PC-3 (cell line): ENCODE data around the gene TMCC3. TPM values are rescaled to one million over a fixed set of nuclear protein-coding genes. Genes with fewer than 3 reads are reported as not detected.
A peak's percentile ranks its signal among the peaks of the same experiment; 100 is the strongest.

Experiments used
- ATAC-seq: fragments of 200-7000 bp; cut with Tn5 transposase; 2 replicates; pipeline ENCODE4 v1.9.1; 2020; ENCODE audit warnings: mild to moderate bottlenecking, moderate library complexity
- BruUV-seq: library from RNA; stranded (reverse); fragments of 400-500 nt; replicated peaks from 2 replicates; lab custom pipeline; 2021; lab: Mats Ljungman, UMichigan
- CTCF ChIA-PET: fragments of 300-600 bp; sonication (Branson Sonifier 250); formaldehyde crosslinking; loops from one replicate; lab custom pipeline; 2022; ENCODE audit warnings: antibody characterized with exemption; lab: Charles Lee
- POLR2A ChIA-PET: fragments of 300-600 bp; sonication (Branson Sonifier 250); formaldehyde crosslinking; loops from one replicate; lab custom pipeline; 2022; ENCODE audit warnings: antibody characterized with exemption; ENCODE audit not compliant: unreplicated experiment; lab: Charles Lee
- DNase-seq: peaks from one replicate; pipeline ENCODE4 v3.0.0-alpha.2; 2015
- H2AFZ ChIP-seq: fragments of 300-600 bp; sonication (generic); 2 replicates; pipeline ENCODE4 v1.6.0; 2016; ENCODE audit warnings: antibody characterized with exemption, low read length
- H3F3A ChIP-seq: fragments of 300-600 bp; sonication (generic); one replicate; pipeline ENCODE4 v1.6.0; 2017; ENCODE audit warnings: antibody characterized with exemption, low read length, control low read depth, mild to moderate bottlenecking; ENCODE audit not compliant: unreplicated experiment
- H3K27ac ChIP-seq: fragments of 300-600 bp; sonication (generic); 2 replicates; pipeline ENCODE4 v1.5.1; 2016; ENCODE audit warnings: mild to moderate bottlenecking, low read length
- H3K27me3 ChIP-seq: fragments of 300-600 bp; sonication (generic); 2 replicates; pipeline ENCODE4 v1.6.1; 2016; ENCODE audit warnings: low read length, mixed read lengths
- H3K36me3 ChIP-seq: fragments of 300-600 bp; sonication (generic); 2 replicates; pipeline ENCODE4 v1.6.1; 2016; ENCODE audit warnings: low read depth, mixed run types, low read length, mixed read lengths
- H3K4me1 ChIP-seq: fragments of 300-600 bp; sonication (generic); 2 replicates; pipeline ENCODE4 v1.5.1; 2016; ENCODE audit warnings: low read length; ENCODE audit not compliant: insufficient read depth
- H3K4me2 ChIP-seq: fragments of 300-600 bp; sonication (generic); 2 replicates; pipeline ENCODE4 v1.6.0; 2016; ENCODE audit warnings: low read length
- H3K4me3 ChIP-seq: fragments of 300-600 bp; sonication (generic); 2 replicates; pipeline ENCODE4 v1.5.1; 2016; ENCODE audit warnings: mild to moderate bottlenecking, low read length, mixed read lengths
- H3K79me2 ChIP-seq: fragments of 300-600 bp; sonication (generic); 2 replicates; pipeline ENCODE4 v1.6.1; 2017; ENCODE audit warnings: low read length, mixed read lengths
- H3K9ac ChIP-seq: fragments of 300-600 bp; sonication (generic); 2 replicates; pipeline ENCODE4 v1.6.0; 2016; ENCODE audit warnings: mild to moderate bottlenecking, low read length
- H3K9me2 ChIP-seq: fragments of 300-600 bp; sonication (generic); replicated peaks from 2 replicates; pipeline ENCODE4 v1.6.1; 2016; ENCODE audit warnings: mixed run types, low read length, mixed read lengths
- H3K9me3 ChIP-seq: fragments of 300-600 bp; sonication (generic); 2 replicates; pipeline ENCODE4 v1.6.1; 2016; ENCODE audit warnings: low read length, mixed read lengths
- H4K20me1 ChIP-seq: fragments of 300-600 bp; sonication (generic); 2 replicates; pipeline ENCODE4 v1.6.1; 2016; ENCODE audit warnings: low read length, mixed read lengths
- EZH2 ChIP-seq: fragments of 300-600 bp; sonication (generic); IDR thresholded peaks from one replicate; pipeline ENCODE4 v1.6.1; 2017; ENCODE audit warnings: antibody characterized with exemption, mild to moderate bottlenecking, low read length; ENCODE audit not compliant: unreplicated experiment
- EZH2phosphoT487 ChIP-seq: fragments of 300-600 bp; sonication (generic); IDR thresholded peaks from 2 replicates; pipeline ENCODE4 v1.6.1; 2018; ENCODE audit warnings: mild to moderate bottlenecking, antibody characterized with exemption, low read length, borderline replicate concordance
- intact Hi-C: fragments of 100-400 bp; cut with micrococcal nuclease; formaldehyde crosslinking; loops from 2 replicates; pipeline ENCODE4 v1.9.0; 2023
- total RNA-seq: library from RNA; depleted of rRNA; stranded (reverse); fragments of >200 nt; gene quantifications from 2 replicates; pipeline ENCODE4 v1.2.3, GENCODE V29; 2014
- TF ChIP-seq, protein P1 (sequence below): fragments of 300-600 bp; sonication (generic); conservative IDR thresholded peaks from 2 replicates; pipeline ENCODE4 v1.5.1; 2017; ENCODE audit warnings: antibody characterized with exemption, low read depth, mild to moderate bottlenecking, low read length

TMCC3 gene
- total RNA-seq, 1 experiment from 2014 or later = 6.5 TPM

DNA sequence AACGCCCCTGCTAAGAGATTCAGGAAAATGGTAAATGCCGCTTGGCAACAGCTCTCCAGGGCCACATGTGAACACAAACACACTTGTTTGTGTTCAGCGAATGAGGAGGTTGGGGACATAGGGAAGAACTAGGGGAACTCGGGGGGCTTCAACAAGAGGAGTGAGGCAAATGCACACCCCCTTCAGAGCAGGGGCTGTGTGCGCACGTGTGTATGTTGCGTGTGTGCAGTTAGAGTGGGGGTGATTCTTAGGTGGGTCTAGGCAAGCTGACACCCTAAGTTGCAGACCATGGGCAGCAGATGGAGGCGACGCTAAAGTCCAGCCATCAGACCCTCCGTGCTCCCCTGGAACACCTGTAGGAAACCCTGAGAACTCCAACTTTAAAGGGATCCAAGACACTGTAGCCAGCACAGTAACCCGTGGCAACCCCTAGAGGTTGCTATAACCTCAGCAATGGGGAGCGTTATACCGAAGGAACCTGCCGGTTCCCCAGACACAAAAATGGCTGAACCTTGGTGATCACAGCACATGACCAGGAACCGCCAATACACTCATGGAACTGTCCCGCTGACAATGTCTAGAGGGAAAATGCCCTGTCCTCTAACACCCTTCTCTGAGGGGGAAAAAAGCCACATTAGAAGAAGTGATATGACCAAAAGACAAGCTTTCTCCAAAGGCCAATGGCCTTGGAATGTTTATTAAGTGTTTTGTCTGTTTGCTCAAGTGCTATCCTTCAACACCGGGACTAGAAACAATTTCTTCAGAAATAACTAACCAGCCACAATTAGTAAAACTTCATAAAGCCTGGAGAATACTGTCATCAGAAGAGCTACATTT lies 104.2 kb downstream of the TMCC3 start:
- Histone ChIP-seq H3K4me3 (no peak overlapping the region), H3K9ac (no peak overlapping the region), H3K27ac (no peak overlapping the region), H3K9me2 (no peaks in the 10 kb centered on the region), H3K9me3 (no peaks in the 10 kb centered on the region), H3K79me2 (no peaks in the 10 kb centered on the region), H4K20me1 (no peaks in the 10 kb centered on the region), H2AFZ (peak overlapping the region; percentile 8; the same call in 1 of the 2 replicates), H3K27me3 (no peaks in the 10 kb centered on the region), H3F3A (no peaks in the 10 kb centered on the region), H3K4me2 (no peak overlapping the region), H3K36me3 (no peaks in the 10 kb centered on the region), H3K4me1 (no peaks in the 10 kb centered on the region)
- TF ChIP-seq, protein P1, sequence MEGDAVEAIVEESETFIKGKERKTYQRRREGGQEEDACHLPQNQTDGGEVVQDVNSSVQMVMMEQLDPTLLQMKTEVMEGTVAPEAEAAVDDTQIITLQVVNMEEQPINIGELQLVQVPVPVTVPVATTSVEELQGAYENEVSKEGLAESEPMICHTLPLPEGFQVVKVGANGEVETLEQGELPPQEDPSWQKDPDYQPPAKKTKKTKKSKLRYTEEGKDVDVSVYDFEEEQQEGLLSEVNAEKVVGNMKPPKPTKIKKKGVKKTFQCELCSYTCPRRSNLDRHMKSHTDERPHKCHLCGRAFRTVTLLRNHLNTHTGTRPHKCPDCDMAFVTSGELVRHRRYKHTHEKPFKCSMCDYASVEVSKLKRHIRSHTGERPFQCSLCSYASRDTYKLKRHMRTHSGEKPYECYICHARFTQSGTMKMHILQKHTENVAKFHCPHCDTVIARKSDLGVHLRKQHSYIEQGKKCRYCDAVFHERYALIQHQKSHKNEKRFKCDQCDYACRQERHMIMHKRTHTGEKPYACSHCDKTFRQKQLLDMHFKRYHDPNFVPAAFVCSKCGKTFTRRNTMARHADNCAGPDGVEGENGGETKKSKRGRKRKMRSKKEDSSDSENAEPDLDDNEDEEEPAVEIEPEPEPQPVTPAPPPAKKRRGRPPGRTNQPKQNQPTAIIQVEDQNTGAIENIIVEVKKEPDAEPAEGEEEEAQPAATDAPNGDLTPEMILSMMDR = peak; percentile 92
- TF ChIP-seq EZH2phosphoT487 (no peak), EZH2 (no peak)
- peak; percentile 98 for ATAC-seq
- ChIA-PET POLR2A (no interaction called here), CTCF (interaction anchor here (0.6 kb wide), 1 partner anchor 76 kb away, joined by 3 read pairs; no protein-coding TSS in a partner anchor)
- intact Hi-C loops = loop anchor here (1.0 to 10.0 kb wide), 5 partner anchors 99 to 329 kb away; no protein-coding TSS in a partner anchor
- DNase-seq = peak; percentile 80
- no TSS peak for BruUV-seq

DNA sequence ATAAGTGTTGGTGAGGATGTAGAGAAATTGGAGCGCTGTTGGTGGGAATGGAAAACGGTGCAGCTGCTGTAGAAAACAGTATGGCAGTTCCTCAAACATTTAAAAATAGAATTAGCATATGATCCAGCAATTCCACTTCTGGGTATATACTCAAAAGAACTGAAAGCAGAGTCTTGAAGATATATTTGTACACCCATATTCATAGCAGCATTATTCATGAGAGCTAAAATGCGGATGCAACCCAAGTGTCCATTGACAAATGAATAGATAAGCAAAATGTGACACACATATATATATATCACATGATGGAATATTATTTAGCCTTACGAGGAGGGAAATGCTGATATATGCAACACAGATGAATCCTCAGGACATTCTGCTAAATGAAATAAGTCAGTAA lies 106.0 kb downstream of the TMCC3 start:
- Histone ChIP-seq H3K27me3 (no peaks in the 10 kb centered on the region), H3K9me3 (no peaks in the 10 kb centered on the region), H3K36me3 (no peaks in the 10 kb centered on the region), H3K9ac (no peak overlapping the region), H3K27ac (no peak overlapping the region), H3K4me2 (no peak overlapping the region), H4K20me1 (no peaks in the 10 kb centered on the region), H3K4me1 (no peaks in the 10 kb centered on the region), H3K9me2 (no peaks in the 10 kb centered on the region), H3K4me3 (no peak overlapping the region), H3F3A (no peaks in the 10 kb centered on the region), H2AFZ (no peak overlapping the region), H3K79me2 (no peaks in the 10 kb centered on the region)
- CTCF ChIA-PET = no interaction called here
- TF ChIP-seq EZH2 (no peak), EZH2phosphoT487 (no peak)
- TF ChIP-seq, protein P1 = no peak
- POLR2A ChIA-PET = no interaction called here
- intact Hi-C loops = loop anchor here (10.0 kb wide), 1 partner anchor 330 kb away; no protein-coding TSS in a partner anchor
- DNase-seq = no peak
- no TSS peak for BruUV-seq
- ATAC-seq = no peak

DNA sequence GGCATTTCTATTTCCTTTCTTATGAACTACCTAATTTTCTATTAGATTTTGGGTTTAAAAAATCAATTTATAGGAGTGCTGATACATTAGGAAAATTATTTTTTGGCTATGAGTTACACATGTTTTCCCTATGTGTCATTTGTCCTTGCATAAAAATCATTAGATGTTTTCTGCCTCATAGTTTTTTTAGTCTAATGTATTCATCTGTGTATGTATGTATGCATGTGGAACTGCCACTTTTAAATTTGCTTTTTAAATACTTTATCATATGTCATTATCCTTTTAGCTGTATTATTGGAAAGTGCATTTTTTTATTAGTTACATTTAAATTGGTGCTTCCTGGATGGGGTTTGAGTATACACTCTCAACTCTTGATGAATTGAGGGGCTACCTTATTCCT lies 112.0 kb downstream of the TMCC3 start:
- Histone ChIP-seq H3K9me2 (no peaks in the 10 kb centered on the region), H3K4me1 (no peaks in the 10 kb centered on the region), H3K4me3 (no peak overlapping the region), H3K79me2 (no peaks in the 10 kb centered on the region), H3F3A (no peaks in the 10 kb centered on the region), H3K9ac (no peak overlapping the region), H3K36me3 (no peaks in the 10 kb centered on the region), H3K27me3 (no peaks in the 10 kb centered on the region), H2AFZ (no peak overlapping the region), H3K4me2 (no peak overlapping the region), H3K27ac (no peak overlapping the region), H4K20me1 (no peaks in the 10 kb centered on the region), H3K9me3 (no peaks in the 10 kb centered on the region)
- ChIA-PET CTCF (no interaction called here), POLR2A (no interaction called here)
- ATAC-seq (no peak), DNase-seq (no peak)
- TF ChIP-seq, protein P1 = no peak
- TF ChIP-seq EZH2 (no peak), EZH2phosphoT487 (no peak)
- no TSS peak for BruUV-seq
- intact Hi-C loops = no loop called here
